ENCODE measurements around the gene SAP30BP.

The SAP30BP gene

GRCh38 chr17:75750661-75751423, 83.7 kb downstream of the SAP30BP start:
- in situ Hi-C loops (cut with MboI; ENCODE audit: low pct_unique_long_range_greater_than_20kb, low sequenced_read_pairs): no loop called here
- DNase-seq: no peak

GRCh38 chr17:75751676-75752404, 84.7 kb downstream of the SAP30BP start:
- in situ Hi-C loops (cut with MboI; ENCODE audit: low pct_unique_long_range_greater_than_20kb, low sequenced_read_pairs): no loop called here
- DNase-seq: no peak

GRCh38 chr17:75752405-75752709, 85.2 kb downstream of the SAP30BP start:
- in situ Hi-C loops (cut with MboI; ENCODE audit: low pct_unique_long_range_greater_than_20kb, low sequenced_read_pairs): no loop called here
- DNase-seq: no peak

GRCh38 chr17:75752802-75753513, 85.8 kb downstream of the SAP30BP start:
- in situ Hi-C loops (cut with MboI; ENCODE audit: low pct_unique_long_range_greater_than_20kb, low sequenced_read_pairs): no loop called here
- DNase-seq: no peak

GRCh38 chr17:75753514-75754377, 86.6 kb downstream of the SAP30BP start:
- DNase-seq: peak; percentile 74
- in situ Hi-C loops (cut with MboI; ENCODE audit: low pct_unique_long_range_greater_than_20kb, low sequenced_read_pairs): no loop called here

GRCh38 chr17:75754378-75755204, 87.5 kb downstream of the SAP30BP start:
- in situ Hi-C loops (cut with MboI; ENCODE audit: low pct_unique_long_range_greater_than_20kb, low sequenced_read_pairs): no loop called here

GRCh38 chr17:75755205-75755901, 88.2 kb downstream of the SAP30BP start:
- in situ Hi-C loops (cut with MboI; ENCODE audit: low pct_unique_long_range_greater_than_20kb, low sequenced_read_pairs): no loop called here
- no peak for DNase-seq

More at GRCh38 chr17:75754378-75755204, 87.5 kb downstream of the SAP30BP start:
- no peak for DNase-seq

- no peak for DNase-seq
- in situ Hi-C loops (cut with MboI; ENCODE audit: low pct_unique_long_range_greater_than_20kb, low sequenced_read_pairs): no loop called here
Observed at GRCh38 chr17:75755990-75756389, 88.9 kb downstream of the SAP30BP start.

- no peak for DNase-seq
- in situ Hi-C loops (cut with MboI; ENCODE audit: low pct_unique_long_range_greater_than_20kb, low sequenced_read_pairs): no loop called here
Observed at GRCh38 chr17:75756451-75757085, 89.4 kb downstream of the SAP30BP start.

- DNase-seq: no peak
- in situ Hi-C loops (cut with MboI; ENCODE audit: low pct_unique_long_range_greater_than_20kb, low sequenced_read_pairs): no loop called here
Observed at GRCh38 chr17:75757086-75757681, 90.0 kb downstream of the SAP30BP start.

All from KBM-7 (cell line).